ENCODE measurements around the gene TCTN3.

DNA sequence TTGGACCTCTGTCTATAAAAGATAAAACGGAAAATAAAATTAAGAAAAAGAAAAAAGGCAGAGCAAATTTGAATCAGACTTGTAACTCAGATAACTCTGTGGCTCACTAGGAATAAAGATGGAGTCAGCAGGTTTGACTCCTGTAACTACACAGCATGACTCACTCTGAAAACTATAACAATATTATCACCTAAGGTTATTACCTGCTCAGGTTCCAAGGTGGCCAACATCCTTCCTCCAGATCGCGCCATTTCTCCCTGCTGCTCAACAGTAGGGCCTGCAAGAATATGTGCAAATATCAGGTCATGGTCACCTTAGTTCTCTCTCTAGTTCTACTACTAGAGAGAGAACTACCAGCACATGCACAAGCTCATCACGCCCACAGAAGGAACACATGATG is 67.2 kb downstream of the TCTN3 start:
- TF ChIP-seq EZH2 (IDR thresholded peaks at IDR 0.05; ENCODE audit: borderline replicate concordance, low read depth, low read length, severe bottlenecking) (no peak), MYC (IDR thresholded peaks at IDR 0.05; ENCODE audit: low read depth, low read length) (no peak), POLR2AphosphoS5 (IDR thresholded peaks at IDR 0.05; ENCODE audit: insufficient read depth, low read depth, low read length) (no peak), POLR2A (IDR thresholded peaks at IDR 0.05; ENCODE audit: low read depth, low read length) (no peak), MAX (IDR thresholded peaks at IDR 0.05; ENCODE audit: insufficient read depth, insufficient read length) (no peak)
- TF ChIP-seq, protein P1, sequence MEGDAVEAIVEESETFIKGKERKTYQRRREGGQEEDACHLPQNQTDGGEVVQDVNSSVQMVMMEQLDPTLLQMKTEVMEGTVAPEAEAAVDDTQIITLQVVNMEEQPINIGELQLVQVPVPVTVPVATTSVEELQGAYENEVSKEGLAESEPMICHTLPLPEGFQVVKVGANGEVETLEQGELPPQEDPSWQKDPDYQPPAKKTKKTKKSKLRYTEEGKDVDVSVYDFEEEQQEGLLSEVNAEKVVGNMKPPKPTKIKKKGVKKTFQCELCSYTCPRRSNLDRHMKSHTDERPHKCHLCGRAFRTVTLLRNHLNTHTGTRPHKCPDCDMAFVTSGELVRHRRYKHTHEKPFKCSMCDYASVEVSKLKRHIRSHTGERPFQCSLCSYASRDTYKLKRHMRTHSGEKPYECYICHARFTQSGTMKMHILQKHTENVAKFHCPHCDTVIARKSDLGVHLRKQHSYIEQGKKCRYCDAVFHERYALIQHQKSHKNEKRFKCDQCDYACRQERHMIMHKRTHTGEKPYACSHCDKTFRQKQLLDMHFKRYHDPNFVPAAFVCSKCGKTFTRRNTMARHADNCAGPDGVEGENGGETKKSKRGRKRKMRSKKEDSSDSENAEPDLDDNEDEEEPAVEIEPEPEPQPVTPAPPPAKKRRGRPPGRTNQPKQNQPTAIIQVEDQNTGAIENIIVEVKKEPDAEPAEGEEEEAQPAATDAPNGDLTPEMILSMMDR (IDR thresholded peaks at IDR 0.05; ENCODE audit: extremely low read depth in 1 of 2, insufficient read depth in 1 of 2, low read depth in 1 of 2, low read length in 2 of 2) = no peak
